GM19438 (cell line): Measurements from ENCODE around the gene RNF25.

Source experiments
- ATAC-seq: cut with Tn5 transposase; IDR thresholded peaks from one replicate; pipeline ENCODE4 v1.9.1; 2021; ENCODE audit warnings: low read depth; ENCODE audit not compliant: unreplicated experiment

The RNF25 gene

DNA sequence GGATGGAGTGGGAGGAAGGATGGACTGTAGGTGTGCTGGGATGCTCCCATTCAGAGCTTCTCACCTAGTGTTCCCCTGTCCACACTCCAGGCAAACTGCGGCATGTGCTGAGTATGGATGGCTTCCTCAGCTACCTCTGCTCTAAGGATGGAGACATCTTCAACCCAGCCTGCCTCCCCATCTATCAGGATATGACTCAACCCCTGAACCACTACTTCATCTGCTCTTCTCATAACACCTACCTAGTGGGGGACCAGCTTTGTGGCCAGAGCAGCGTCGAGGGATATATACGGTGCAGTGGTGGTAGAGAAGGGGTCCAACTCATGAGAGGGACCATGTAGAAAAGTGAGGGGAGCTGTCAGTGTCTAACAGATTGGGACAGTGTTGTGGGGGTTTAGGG, 43.9 kb downstream of the RNF25 start:
- ATAC-seq, result no peak

DNA sequence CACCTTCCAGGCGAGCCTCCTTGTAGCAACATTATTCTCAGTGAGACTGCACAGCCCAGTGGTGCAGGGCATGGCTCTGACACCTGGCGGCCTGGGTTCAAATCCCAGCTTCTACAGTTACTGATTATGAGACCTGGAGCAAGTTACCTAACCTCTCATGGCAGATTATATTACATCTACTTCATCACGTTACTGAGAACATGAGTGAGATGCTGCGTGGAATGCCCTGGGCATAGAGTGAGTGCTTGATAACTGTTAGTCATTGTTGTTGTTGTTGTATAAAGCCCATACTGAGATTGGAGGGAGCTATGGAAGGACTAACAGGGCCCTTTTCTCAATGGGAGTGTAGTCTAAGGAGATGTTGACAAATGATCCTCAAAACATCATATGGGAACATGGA, 45.4 kb downstream of the RNF25 start:
- ATAC-seq, result no peak

DNA sequence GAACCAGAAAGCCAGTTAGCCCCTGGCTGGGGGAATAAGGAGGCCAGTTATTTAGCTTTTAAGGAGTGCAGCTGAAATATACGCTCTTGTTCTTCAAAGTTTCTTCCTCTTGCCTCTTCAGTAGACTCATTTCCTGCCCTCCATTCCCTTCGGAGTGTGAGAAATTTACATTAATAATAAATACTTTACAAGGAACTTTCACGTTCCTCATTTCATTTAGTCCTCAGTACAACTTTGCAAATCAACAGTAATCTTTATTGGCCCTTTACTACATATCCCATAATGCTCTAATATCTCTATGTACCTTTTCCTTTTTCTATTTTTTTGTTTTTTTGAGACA, 48.5 kb downstream of the RNF25 start:
- no peak for ATAC-seq

DNA sequence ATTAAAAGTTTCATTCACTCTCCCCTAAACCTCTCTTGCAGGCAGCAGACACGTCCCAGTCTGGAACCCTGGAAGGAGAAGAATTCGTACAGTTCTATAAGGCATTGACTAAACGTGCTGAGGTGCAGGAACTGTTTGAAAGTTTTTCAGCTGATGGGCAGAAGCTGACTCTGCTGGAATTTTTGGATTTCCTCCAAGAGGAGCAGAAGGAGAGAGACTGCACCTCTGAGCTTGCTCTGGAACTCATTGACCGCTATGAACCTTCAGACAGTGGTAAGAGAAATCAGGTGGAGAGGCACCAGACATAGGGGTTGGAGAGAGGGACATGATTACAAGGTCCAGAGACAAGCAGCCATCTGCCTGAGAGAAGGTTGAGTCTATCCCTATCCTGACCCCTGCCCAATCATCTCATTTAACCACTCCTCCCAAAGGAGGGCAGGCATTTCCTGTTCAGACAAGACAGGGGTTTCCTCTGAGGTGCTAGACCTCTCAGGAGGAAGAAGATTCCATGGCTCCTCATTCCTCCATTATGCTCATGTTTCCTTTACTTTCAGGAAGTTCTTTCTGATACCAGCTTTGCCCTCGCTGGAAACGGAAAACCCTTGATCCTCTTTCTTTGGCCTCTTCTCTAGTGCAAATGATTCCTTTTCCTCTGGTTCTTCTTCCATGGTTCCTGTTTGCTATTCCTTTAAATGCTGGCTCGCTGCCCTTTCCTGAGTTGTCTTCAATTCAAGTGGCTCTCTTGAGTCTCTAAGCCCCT, 49.0 kb downstream of the RNF25 start:
- ATAC-seq, result no peak

DNA sequence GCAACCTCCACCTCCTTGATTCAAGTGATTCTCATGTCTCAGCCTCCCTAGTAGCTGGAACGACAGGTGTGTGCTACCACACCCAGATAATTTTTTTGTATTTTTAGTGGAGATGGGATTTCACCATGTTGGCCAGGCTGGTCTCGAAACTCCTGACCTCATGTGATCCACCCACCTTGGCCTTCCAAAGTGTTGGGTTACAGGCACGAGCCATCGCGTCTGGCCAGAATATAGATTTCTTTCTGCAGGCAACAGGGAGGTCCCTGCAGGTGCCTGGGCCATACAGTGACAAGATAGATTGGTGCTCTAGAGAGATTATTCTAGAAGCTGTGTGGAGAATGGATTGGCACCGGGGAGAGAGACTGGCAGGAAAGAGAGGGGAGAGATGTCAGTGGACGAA, 50.8 kb downstream of the RNF25 start:
- no peak for ATAC-seq

DNA sequence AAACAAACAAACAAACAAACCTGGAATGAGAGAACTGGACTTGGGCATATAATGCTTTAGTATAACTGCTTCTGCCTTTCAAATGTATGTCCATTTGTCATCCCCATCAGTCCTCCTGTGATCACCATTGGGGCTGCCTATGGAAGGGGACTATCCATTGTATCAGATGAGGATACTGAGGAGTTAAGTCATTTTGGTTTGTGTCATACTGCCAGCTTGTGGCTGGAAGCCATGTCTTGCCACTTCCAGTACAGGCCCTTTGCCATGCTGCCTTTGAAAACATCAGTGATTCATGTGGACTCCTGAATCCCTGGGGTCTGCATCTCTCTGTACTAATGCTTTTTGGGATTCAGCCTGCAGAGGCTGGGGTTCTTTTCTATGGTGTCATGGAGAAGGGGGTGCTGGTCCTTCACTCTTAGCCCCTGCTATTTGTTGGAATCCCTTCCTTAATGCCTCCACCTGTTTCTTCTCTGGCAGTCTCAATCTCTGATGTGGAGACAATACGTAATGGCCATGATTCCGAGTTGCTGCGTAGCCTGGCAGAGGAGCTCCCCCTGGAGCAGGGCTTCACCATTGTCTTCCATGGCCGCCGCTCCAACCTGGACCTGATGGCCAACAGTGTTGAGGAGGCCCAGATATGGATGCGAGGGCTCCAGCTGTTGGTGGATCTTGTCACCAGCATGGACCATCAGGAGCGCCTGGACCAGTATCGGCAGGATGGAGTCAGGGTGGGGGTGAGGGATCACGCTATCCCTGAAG, 53.5 kb downstream of the RNF25 start:
- ATAC-seq, result no peak

DNA sequence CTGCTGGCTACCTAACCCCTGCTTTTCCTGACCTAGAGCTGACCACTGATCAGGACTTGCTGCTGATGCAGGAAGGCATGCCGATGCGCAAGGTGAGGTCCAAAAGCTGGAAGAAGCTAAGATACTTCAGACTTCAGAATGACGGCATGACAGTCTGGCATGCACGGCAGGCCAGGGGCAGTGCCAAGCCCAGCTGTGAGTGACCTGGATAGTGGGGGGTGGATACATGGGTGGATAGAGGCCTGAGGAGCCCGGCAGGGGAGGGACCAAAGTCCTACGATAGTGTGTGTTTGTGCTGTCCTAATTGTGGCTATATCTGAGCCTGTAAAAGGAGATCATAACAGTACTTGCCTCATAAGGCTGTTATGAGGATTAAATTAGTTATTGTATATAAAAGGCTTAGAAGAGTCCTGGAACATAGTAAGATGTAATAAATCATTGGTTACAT, 55.9 kb downstream of the RNF25 start:
- no peak for ATAC-seq
